Stimulated activated CD4-positive, alpha-beta T cell treated with anti-CD3 and anti-CD28 coated beads, Interleukin-4, amount 100 ng/mL, for 1 hour (primary cell): ENCODE results near the gene LIG3.
"Not testable (repeated sequence)": the region's sequence is repeated elsewhere in the genome, so short reads cannot be mapped to it uniquely, and the experiment has no call there.

ENCODE experiments used
- DNase-seq: peaks from one replicate; pipeline ENCODE4 v3.0.0-alpha.2; 2020

Gene LIG3

DNA sequence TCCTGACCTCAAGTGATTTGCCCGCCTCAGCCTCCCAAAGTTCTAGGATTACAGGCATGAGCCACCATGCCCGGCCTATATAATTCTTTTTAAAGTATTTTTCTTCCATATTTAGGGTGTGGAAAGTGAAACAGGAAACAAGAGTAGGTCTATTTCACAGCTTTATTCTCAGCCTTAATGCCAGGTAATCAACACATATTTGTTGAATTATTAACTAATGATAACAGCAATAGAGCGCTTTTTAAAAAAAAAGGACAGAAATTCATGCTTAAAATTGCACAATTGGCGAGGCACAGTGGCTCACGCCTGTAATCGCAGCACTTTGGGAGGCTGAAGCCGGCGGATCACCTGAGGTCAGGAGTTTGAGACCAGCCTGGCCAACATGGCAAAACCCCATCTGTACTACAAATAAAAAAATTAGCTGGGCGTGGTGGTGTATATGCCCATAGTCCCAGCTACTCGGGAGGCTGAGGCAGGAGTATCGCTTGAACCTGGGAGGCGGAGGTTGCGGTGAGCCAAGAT lies 65.2 kb downstream of the LIG3 start:
- DNase-seq: not testable (repeated sequence)

DNA sequence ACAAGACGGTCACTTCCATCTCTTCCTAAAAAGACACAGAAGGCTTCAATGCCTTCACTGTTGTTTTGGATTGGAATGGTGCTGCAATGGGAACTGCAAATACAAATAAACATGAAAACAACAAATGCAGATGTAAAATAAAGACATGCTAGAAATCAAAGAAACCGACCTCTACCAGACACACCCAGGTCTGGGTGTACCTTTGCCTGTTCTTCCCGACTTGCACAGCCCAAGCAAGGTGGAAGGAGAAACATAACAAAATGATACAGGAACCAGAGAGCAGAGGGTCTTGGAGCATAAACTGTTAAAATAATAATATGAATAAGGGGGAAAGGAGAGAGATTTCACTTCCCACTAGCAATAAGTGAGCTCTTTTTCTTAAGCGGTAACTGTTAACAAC lies 65.9 kb downstream of the LIG3 start:
- no peak for DNase-seq

DNA sequence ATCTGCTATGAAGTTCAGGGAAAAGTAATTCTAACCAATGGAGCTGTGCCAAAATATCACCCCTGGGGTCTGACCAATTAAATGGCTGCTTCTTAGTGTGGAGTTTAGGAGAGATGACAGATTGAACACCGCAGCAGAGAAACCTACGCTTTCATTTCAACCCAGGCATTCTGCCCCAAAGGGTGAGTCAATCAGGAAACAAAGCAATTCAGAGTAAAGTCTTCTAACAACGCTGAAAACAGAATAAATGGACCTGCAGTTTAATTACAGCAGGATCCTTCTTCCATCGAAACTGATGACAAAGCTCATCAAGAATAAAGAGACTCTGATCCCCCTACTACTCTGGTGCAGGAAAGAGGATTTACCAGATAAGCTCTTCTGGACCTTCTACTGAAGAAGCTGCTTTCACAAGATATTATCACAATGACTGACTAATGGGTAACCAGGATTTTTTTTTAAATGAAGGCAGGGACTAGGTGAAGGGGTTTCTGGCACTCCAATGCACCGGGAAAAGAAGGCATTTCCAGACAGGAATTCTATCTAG lies 66.5 kb downstream of the LIG3 start:
- DNase-seq: peak; percentile 33

DNA sequence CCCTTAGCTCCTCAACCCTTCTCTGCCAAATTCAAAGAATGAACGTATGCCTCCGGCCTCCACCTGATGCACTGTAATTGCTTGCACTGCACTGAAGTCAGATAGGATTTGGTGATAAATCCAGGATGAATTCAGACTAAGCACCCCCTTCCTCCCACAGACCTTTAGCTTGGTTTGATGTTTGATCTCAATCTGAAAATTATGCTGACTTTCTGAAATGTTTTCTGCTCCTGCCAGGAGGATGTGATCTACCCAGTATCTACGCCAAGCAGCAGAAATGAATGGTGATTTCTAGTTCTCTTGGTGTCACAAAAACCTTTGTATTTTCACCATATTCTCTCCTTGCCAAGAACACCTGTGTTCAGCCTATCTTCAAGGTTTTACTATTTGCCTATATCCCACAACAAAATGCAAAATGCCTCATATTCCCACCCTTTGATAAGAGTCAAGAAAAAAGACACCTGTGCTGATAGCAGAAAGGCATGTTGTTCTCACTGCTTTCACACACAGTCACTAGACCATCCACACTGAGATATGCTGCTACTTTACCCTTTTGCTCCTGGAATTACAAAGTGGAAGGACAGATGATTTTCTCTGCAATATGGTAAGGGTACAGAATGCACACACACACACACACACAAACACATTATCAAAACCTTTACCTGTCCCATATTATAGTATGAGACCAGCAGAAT lies 68.5 kb downstream of the LIG3 start:
- no peak for DNase-seq

DNA sequence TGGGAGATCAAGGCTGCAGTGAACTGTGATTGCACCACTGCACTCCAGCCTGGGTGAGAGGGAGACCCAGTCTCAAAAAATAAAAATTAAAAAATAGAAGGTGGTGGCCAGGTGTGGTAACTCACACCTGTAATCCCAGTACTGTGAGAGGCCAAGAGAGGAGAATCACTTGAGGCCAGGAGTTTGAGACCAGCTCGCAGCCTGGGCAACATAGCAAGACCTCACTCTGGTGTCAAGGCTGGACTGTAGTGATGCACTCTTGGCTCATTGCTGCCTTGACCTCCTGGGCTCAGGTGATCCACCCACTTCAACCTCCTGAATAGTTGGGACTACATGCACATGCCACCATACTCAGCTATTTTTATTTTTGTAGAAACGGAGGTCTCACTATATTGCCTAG lies 69.9 kb downstream of the LIG3 start:
- DNase-seq: no peak

DNA sequence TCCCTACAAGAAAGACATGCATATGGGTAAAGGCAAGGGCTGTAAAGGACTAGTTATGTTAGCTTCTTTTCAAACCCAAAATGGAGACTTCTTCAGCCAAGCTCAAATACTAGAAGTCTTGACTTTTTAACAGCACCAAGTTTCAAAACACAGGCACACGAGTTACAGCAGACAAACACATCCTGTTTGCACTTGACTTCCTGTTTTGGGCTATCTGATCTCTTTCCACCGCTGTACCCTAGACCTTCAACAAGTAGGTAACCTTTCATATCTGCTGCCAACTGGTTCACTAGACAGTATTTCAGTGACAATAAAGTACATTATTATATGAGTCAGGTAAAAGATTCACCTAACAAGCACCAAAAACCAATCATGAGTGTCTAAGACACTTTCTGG lies 70.9 kb downstream of the LIG3 start:
- no peak for DNase-seq

DNA sequence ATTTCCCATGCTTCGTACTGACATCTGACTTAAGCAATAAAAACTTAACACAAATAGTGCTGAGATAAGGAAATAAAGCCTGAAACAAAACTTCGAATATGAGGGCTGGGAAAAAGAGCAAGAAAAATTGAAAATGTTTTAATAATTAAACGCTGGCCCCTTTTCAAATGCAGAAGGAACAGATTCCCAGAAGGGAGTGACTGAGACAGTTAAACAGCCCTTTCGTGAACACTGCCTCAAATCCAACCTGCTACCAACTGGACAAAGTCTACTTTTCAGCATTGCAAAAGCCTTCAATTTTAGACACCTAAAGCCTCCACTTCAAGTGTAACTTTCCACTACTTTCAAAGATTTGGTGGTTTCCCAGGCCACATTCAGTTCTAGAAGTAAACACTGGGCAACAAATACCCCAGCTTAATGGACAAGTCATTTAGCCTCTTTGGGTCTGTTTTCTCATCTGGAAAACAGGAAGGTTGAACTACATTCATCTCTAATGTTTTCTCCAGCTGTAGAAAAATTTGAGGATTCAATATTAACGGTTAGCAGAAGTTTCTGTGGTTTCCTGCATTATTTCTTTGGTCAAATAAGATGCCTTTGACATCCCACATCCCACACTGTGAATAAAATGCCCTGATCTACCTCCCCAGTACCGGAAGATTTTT lies 71.4 kb downstream of the LIG3 start:
- DNase-seq: no peak

DNA sequence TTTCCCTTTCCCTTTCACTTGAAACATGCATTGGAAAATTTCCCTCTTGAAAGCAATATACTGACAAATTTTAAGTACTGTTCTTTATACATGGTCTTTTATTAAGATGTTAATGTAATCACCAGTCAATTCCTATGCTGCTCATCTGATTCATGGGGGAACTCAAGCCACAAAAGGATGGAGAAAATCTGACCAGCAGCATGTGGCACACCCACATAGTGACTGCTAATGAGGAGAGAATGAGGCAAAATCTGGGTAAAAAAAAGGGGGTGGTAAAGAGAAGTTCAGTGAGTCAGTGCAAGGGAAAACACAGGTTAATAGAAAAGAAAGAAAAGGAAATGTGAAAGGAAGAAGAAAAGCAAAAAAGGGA lies 71.9 kb downstream of the LIG3 start:
- DNase-seq: no peak

DNA sequence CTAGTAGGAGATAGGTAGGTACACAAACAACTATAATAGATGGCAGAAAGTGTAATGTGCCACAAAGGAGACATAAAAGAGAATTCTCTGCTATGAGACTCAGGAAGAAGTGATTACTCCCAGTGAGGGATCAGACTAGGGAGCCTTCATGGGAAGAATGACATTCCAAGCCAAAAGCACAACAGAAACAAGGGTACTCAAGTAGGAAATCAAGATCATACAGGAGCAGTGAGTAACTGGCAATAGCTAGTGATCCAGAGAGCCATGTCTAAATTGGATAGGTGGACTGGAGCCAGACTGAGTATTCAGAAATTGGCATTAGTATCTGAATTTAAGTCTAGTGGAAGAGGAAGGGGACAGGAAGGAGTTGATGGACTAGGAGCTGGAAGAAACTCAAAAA lies 72.5 kb downstream of the LIG3 start:
- DNase-seq: no peak

DNA sequence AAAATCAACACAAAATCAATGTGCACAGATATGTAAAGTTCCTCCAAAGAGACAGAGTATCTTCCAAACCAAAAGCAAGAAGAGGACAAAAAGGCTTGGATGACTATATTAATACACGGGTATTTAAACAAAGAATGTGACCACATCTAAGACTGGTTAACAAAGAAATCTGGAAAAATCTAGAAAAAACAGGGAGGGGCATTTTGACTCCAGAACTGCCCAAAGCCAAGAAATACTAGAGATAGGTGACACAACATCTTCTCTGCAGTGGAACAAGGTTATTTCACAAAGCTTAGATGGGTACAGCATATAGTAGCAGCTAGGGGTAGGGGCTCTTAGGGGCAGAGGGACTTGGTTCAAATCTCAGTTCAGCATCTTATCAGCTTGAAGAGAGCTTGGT lies 72.9 kb downstream of the LIG3 start:
- DNase-seq: no peak

DNA sequence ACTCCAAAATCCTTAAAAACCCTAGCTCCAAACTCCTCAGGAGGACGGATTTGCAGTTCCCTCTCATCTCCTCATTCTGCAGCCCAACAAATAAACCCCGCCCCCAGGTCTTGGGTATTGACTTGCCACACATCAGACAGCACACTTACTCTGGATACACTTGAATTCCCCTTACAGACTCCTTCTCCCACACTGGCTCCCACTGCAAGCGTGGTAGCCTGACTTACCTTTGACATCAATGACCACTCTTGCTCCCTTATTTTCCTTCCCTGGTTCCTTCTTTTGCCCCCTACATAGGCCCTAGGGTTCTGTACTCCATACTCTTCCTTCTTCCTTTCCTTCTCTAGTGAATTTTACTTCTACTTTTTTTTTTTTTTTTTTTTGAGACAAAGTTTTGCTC lies 75.7 kb downstream of the LIG3 start:
- no peak for DNase-seq

DNA sequence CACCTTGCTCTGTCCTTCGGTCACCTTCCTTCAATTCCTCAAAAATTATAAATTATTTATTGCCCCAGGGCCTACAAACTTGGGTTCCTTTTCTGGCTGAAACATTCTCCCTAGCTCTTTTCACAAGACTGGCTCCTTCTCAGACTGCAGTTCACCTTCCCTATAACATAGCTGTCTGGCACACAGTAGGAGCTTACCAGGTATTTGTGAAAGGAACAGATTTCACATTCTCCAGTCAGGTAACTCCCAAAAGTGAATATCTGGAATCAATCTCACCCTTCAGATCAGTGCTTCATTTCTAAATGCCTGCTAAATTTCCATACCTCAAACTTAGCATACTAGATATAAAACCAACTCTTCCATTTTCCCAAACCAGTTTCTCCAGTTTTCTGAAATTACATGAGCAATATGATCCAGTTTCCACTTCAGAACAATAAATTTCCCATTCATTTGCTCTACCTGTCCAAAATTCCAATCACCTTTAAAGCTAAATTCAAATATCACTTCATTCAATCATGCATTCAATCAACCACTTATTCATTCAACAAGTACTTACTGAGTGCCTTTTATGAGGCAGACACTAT lies 77.1 kb downstream of the LIG3 start:
- DNase-seq: no peak
